Hepatocyte (in vitro differentiated cells): Measurements from ENCODE around the gene GJA10.

Experiments
- EZH2 ChIP-seq: fragments of 200-600 bp; sonication (generic); IDR thresholded peaks from 2 replicates; pipeline ENCODE4 v1.6.1; 2016; ENCODE audit warnings: antibody characterized with exemption, mild to moderate bottlenecking, borderline replicate concordance
- EZH2phosphoT487 ChIP-seq: fragments of 200-600 bp; sonication (generic); IDR thresholded peaks from one replicate; pipeline ENCODE4 v1.6.1; 2018; ENCODE audit warnings: antibody characterized with exemption, mild to moderate bottlenecking, low read depth, moderate library complexity; ENCODE audit not compliant: unreplicated experiment, severe bottlenecking
- TF ChIP-seq, protein P1 (sequence below): fragments of 200-600 bp; sonication (generic); IDR thresholded peaks from 2 replicates; pipeline ENCODE4 v1.5.1; 2016; ENCODE audit warnings: antibody characterized with exemption, mild to moderate bottlenecking; ENCODE audit not compliant: poor library complexity

DNA sequence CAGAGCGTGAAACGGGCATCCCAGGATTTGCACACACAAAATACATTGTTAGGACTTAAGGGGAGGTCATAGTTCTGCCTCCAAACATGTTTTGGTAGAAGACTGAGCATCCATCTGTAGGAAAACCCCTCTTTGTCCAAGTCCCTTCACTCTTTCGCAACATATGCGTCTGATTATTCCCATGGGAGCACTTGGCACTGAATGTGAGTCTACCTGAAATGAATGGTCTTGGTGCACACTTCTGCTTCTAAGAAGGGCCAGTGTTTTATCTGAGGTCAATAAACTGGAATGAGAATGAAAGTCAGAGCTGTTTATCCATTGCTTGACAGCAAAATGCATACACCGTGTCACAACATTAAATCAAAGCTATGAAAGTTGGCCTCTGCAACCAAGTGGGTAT is 33.0 kb downstream of the GJA10 start:
- no peak for TF ChIP-seq EZH2
- TF ChIP-seq, protein P1, sequence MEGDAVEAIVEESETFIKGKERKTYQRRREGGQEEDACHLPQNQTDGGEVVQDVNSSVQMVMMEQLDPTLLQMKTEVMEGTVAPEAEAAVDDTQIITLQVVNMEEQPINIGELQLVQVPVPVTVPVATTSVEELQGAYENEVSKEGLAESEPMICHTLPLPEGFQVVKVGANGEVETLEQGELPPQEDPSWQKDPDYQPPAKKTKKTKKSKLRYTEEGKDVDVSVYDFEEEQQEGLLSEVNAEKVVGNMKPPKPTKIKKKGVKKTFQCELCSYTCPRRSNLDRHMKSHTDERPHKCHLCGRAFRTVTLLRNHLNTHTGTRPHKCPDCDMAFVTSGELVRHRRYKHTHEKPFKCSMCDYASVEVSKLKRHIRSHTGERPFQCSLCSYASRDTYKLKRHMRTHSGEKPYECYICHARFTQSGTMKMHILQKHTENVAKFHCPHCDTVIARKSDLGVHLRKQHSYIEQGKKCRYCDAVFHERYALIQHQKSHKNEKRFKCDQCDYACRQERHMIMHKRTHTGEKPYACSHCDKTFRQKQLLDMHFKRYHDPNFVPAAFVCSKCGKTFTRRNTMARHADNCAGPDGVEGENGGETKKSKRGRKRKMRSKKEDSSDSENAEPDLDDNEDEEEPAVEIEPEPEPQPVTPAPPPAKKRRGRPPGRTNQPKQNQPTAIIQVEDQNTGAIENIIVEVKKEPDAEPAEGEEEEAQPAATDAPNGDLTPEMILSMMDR: no peak
- no peak for TF ChIP-seq EZH2phosphoT487
